IMR-90 (cell line): Measurements from ENCODE around the gene PSPC1. TPM values are rescaled to one million over a fixed set of nuclear protein-coding genes. Genes with fewer than 3 reads are reported as not detected.
A peak's percentile ranks its signal among the peaks of the same experiment; 100 is the strongest.

ENCODE experiments used
- ATAC-seq: fragments of 200-7000 bp; cut with Tn5 transposase; 2 replicates; pipeline ENCODE4 v1.9.1; 2020; ENCODE audit warnings: low read depth, mild to moderate bottlenecking, moderate library complexity
- BruUV-seq: library from RNA; stranded (reverse); fragments of 400-500 nt; replicated peaks from 2 replicates; lab custom pipeline; 2021; lab: Mats Ljungman, UMichigan
- CTCF ChIA-PET: fragments of 300-600 bp; formaldehyde crosslinking; extraction: SDS; loops from one replicate; lab custom pipeline; 2021; ENCODE audit warnings: antibody characterized with exemption; lab: Yijun Ruan, JAX
- POLR2A ChIA-PET: fragments of 300-600 bp; sonication (Branson Sonifier 250); formaldehyde crosslinking; loops from one replicate; lab custom pipeline; 2022; ENCODE audit warnings: antibody characterized with exemption; ENCODE audit not compliant: unreplicated experiment; lab: Charles Lee
- DNase-seq: peaks from one replicate; pipeline ENCODE4 v3.0.0; 2013
- H2AFZ ChIP-seq: replicated peaks from 2 replicates; pipeline ENCODE3; 2013; ENCODE audit warnings: low read length, mild to moderate bottlenecking; ENCODE audit not compliant: poor library complexity
- H2AK5ac ChIP-seq: 2 replicates; pipeline ENCODE4 v1.6.1; 2013; ENCODE audit warnings: low read depth, low read length, inconsistent platforms
- H2AK9ac ChIP-seq: replicated peaks from 2 replicates; pipeline ENCODE3; 2013; ENCODE audit warnings: mild to moderate bottlenecking, low read depth, low read length, moderate library complexity; ENCODE audit not compliant: poor library complexity
- H2BK120ac ChIP-seq: 2 replicates; pipeline ENCODE4 v1.6.1; 2013; ENCODE audit warnings: low read depth, low read length, inconsistent platforms
- H2BK15ac ChIP-seq: 3 replicates; pipeline ENCODE4 v1.6.1; 2013; ENCODE audit warnings: low read depth, low read length, inconsistent platforms
- H2BK20ac ChIP-seq: 2 replicates; pipeline ENCODE4 v1.6.1; 2013; ENCODE audit warnings: low read depth, mild to moderate bottlenecking, inconsistent platforms, low read length, moderate library complexity
- H2BK5ac ChIP-seq: 2 replicates; pipeline ENCODE4 v1.6.1; 2013; ENCODE audit warnings: mild to moderate bottlenecking, low read depth, low read length, inconsistent platforms; ENCODE audit not compliant: poor library complexity, severe bottlenecking
- H3K14ac ChIP-seq: replicated peaks from 2 replicates; pipeline ENCODE4 v1.6.1; 2013; ENCODE audit warnings: low read depth, low read length, inconsistent platforms
- H3K18ac ChIP-seq: 2 replicates; pipeline ENCODE4 v1.6.1; 2013; ENCODE audit warnings: low read depth, low read length, control low read depth
- H3K23ac ChIP-seq: 2 replicates; pipeline ENCODE4 v1.6.1; 2013; ENCODE audit warnings: low read depth, low read length, inconsistent platforms
- H3K27ac ChIP-seq: 2 replicates; pipeline ENCODE4 v1.5.1; 2013; ENCODE audit warnings: mild to moderate bottlenecking, control low read depth, low read length; ENCODE audit not compliant: insufficient read depth
- H3K27me3 ChIP-seq: 2 replicates; pipeline ENCODE4 v1.6.1; 2013; ENCODE audit warnings: low read length; ENCODE audit not compliant: control insufficient read depth, insufficient read depth
- H3K36me3 ChIP-seq: 2 replicates; pipeline ENCODE4 v1.6.1; 2013; ENCODE audit warnings: low read length, mixed read lengths; ENCODE audit not compliant: control insufficient read depth, insufficient read depth
- H3K4ac ChIP-seq: 2 replicates; pipeline ENCODE4 v1.6.1; 2013; ENCODE audit warnings: low read depth, low read length, inconsistent platforms
- H3K4me1 ChIP-seq: 2 replicates; pipeline ENCODE4 v1.6.1; 2013; ENCODE audit warnings: low read length, mixed read lengths; ENCODE audit not compliant: control insufficient read depth, insufficient read depth
- H3K4me2 ChIP-seq: 2 replicates; pipeline ENCODE4 v1.6.1; 2013; ENCODE audit warnings: low read depth, mild to moderate bottlenecking, control low read depth, low read length, moderate library complexity
- H3K4me3 ChIP-seq: 2 replicates; pipeline ENCODE4 v1.5.1; 2013; ENCODE audit warnings: low read depth, mild to moderate bottlenecking, control low read depth, low read length, moderate library complexity; ENCODE audit not compliant: insufficient read depth
- H3K56ac ChIP-seq: 2 replicates; pipeline ENCODE4 v1.6.1; 2013; ENCODE audit warnings: low read length, inconsistent platforms; ENCODE audit not compliant: insufficient read depth; ENCODE audit errors: extremely low read depth
- H3K79me1 ChIP-seq, 2 experiments: 2 replicates each; pipeline ENCODE4 v1.6.1; 2013; ENCODE audit warnings: low read length in 2 of 2, inconsistent platforms in 1 of 2, low read depth in 1 of 2
- H3K9ac ChIP-seq: 2 replicates; pipeline ENCODE4 v1.6.1; 2013; ENCODE audit warnings: low read depth, low read length, control low read depth
- H3K9me1 ChIP-seq: 2 replicates; pipeline ENCODE4 v1.6.1; 2013; ENCODE audit warnings: low read length, inconsistent platforms; ENCODE audit not compliant: insufficient read depth
- H3K9me3 ChIP-seq: 2 replicates; pipeline ENCODE4 v1.6.1; 2013; ENCODE audit warnings: low read length; ENCODE audit not compliant: control insufficient read depth, insufficient read depth
- H4K20me1 ChIP-seq: 2 replicates; pipeline ENCODE4 v1.6.1; 2013; ENCODE audit warnings: low read length, inconsistent platforms; ENCODE audit not compliant: insufficient read depth
- H4K5ac ChIP-seq: 2 replicates; pipeline ENCODE4 v1.6.1; 2013; ENCODE audit warnings: mild to moderate bottlenecking, low read depth, low read length, control low read depth
- H4K8ac ChIP-seq, 2 experiments: 2 replicates each; pipeline ENCODE4 v1.6.1; 2013; ENCODE audit warnings: low read depth in 2 of 2, low read length in 2 of 2, control low read depth in 1 of 2, inconsistent platforms in 1 of 2
- H4K91ac ChIP-seq: 2 replicates; pipeline ENCODE4 v1.6.1; 2013; ENCODE audit warnings: low read depth, low read length, inconsistent platforms; ENCODE audit not compliant: insufficient read depth
- BHLHE40 ChIP-seq: fragments of 150-350 bp; IDR thresholded peaks from 2 replicates; pipeline ENCODE4 v1.6.1; 2016; ENCODE audit warnings: mild to moderate bottlenecking, low read depth, low read length
- FOS ChIP-seq: fragments of 150-350 bp; IDR thresholded peaks from 2 replicates; pipeline ENCODE4 v1.6.1; 2016; ENCODE audit warnings: low read depth, low read length
- MAZ ChIP-seq: IDR thresholded peaks from 2 replicates; pipeline ENCODE4 v1.6.1; 2012; ENCODE audit warnings: low read depth, mild to moderate bottlenecking, low read length, improper control_type of control experiment, moderate library complexity, borderline replicate concordance
- MXI1 ChIP-seq: IDR thresholded peaks from 2 replicates; pipeline ENCODE4 v1.6.1; 2012; ENCODE audit warnings: low read depth, mild to moderate bottlenecking, low read length, moderate library complexity, borderline replicate concordance
- RAD21 ChIP-seq: IDR thresholded peaks from 2 replicates; pipeline ENCODE4 v1.6.1; 2012; ENCODE audit warnings: low read length, improper control_type of control experiment
- RCOR1 ChIP-seq: IDR thresholded peaks from 2 replicates; pipeline ENCODE4 v1.6.1; 2012; ENCODE audit warnings: mild to moderate bottlenecking, low read length, improper control_type of control experiment; ENCODE audit not compliant: insufficient replicate concordance
- SMC3 ChIP-seq: fragments of 150-350 bp; IDR thresholded peaks from 2 replicates; pipeline ENCODE4 v1.6.1; 2016; ENCODE audit warnings: low read depth, mild to moderate bottlenecking, antibody characterized with exemption, low read length, moderate library complexity
- USF2 ChIP-seq: fragments of 150-350 bp; IDR thresholded peaks from 2 replicates; pipeline ENCODE4 v1.6.1; 2017; ENCODE audit warnings: mild to moderate bottlenecking, antibody characterized with exemption, low read length, low read depth
- WGBS, 2 experiments: methylation state at CpG; one replicate each; pipeline versions ENCODE4 v1.1.5 to v1.1.7; 2013; ENCODE audit warnings: missing lambda C conversion rate in 2 of 2; ENCODE audit not compliant: insufficient read length in 1 of 2; ENCODE audit errors: extremely low coverage in 2 of 2; 5-methylcytosine and 5-hydroxymethylcytosine counted together
- dilution Hi-C: fragments of 300-500 bp; cut with HindIII; formaldehyde crosslinking; loops from one replicate; pipeline ENCODE4 v1.14.3; 2018; ENCODE audit warnings: low sequenced_read_pairs; ENCODE audit not compliant: unreplicated experiment
- in situ Hi-C: fragments of 300-500 bp; cut with MboI; formaldehyde crosslinking; loops from 3 replicates; pipeline ENCODE4 v1.14.3; 2019; ENCODE audit warnings: low sequenced_read_pairs, inconsistent platforms, mixed read lengths
- intact Hi-C: fragments of 100-400 bp; cut with micrococcal nuclease; formaldehyde crosslinking; loops from 2 replicates; pipeline ENCODE4 v1.10.0; 2022
- polyA plus RNA-seq, 3 experiments: library from polyadenylated mRNA; depleted of rRNA; stranded (reverse); fragments of >200 nt; gene quantifications; 2 replicates each; pipeline ENCODE4 v1.2.3, GENCODE V29; 2012; ENCODE audit warnings: low replicate concordance in 1 of 3
- total RNA-seq: library from RNA; depleted of rRNA; stranded (reverse); fragments of >200 nt; gene quantifications from 2 replicates; pipeline ENCODE4 v1.2.3, GENCODE V29; 2012
- TF ChIP-seq, protein P1 (sequence below): conservative IDR thresholded peaks from 2 replicates; pipeline ENCODE4 v1.5.1; 2012; ENCODE audit warnings: mild to moderate bottlenecking, low read depth, low read length, improper control_type of control experiment

PSPC1 gene
- total and polyA plus RNA-seq, 2 of the 4 experiments (the other 2 are of a cell fraction), result 38.3 to 39.8 TPM

GRCh38 chr13:19680751-19681150, 102.0 kb downstream of the PSPC1 start:
- no peak overlapping the region for H3K9ac ChIP-seq
- H2BK20ac ChIP-seq, result no peak overlapping the region
- DNase-seq, result peak; percentile 60
- H4K91ac ChIP-seq, result no peak overlapping the region
- no peak overlapping the region for H2AK9ac ChIP-seq
- H2AFZ ChIP-seq, result no peak overlapping the region
- peak; percentile 78 for ATAC-seq
- peaks cover 14 to 45% of the 10 kb centered on the region in 2 experiments; a peak in 3 of 4 replicates for H3K79me1 ChIP-seq
- intact Hi-C loops (loop anchor here (5.0 kb wide), 1 partner anchor 42 kb away; no protein-coding TSS in a partner anchor), dilution Hi-C loops (no loop called here), in situ Hi-C loops (no loop called here)
- H2AK5ac ChIP-seq, result no peak overlapping the region
- POLR2A ChIA-PET, result no interaction called here
- no peaks in the 10 kb centered on the region for H3K9me3 ChIP-seq
- no peak for TF ChIP-seq RAD21
- TF ChIP-seq RCOR1, result no peak
- TF ChIP-seq, protein P1, sequence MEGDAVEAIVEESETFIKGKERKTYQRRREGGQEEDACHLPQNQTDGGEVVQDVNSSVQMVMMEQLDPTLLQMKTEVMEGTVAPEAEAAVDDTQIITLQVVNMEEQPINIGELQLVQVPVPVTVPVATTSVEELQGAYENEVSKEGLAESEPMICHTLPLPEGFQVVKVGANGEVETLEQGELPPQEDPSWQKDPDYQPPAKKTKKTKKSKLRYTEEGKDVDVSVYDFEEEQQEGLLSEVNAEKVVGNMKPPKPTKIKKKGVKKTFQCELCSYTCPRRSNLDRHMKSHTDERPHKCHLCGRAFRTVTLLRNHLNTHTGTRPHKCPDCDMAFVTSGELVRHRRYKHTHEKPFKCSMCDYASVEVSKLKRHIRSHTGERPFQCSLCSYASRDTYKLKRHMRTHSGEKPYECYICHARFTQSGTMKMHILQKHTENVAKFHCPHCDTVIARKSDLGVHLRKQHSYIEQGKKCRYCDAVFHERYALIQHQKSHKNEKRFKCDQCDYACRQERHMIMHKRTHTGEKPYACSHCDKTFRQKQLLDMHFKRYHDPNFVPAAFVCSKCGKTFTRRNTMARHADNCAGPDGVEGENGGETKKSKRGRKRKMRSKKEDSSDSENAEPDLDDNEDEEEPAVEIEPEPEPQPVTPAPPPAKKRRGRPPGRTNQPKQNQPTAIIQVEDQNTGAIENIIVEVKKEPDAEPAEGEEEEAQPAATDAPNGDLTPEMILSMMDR, result no peak
- no peak for TF ChIP-seq SMC3
- TF ChIP-seq MAZ, result no peak
- no peak for TF ChIP-seq FOS
- no peak for TF ChIP-seq USF2
- no peak for TF ChIP-seq BHLHE40
- TF ChIP-seq MXI1, result no peak
- H3K4me2 ChIP-seq, result peak overlapping the region; percentile 56; the same call in 1 of the 2 replicates
- H4K5ac ChIP-seq, result no peak overlapping the region; the same call in 1 of the 2 replicates
- H3K27me3 ChIP-seq, result no peaks in the 10 kb centered on the region
- H4K20me1 ChIP-seq, result no peaks in the 10 kb centered on the region; the same call in 1 of the 2 replicates
- no peak overlapping the region for H3K4me3 ChIP-seq
- H3K36me3 ChIP-seq, result peaks cover 4% of the 10 kb centered on the region
- 17% methylated on average over 1 of the region's 7 CpGs; no CpG with 5 or more reads in 1 of the 2 experiments for WGBS, 2 experiments
- no peak overlapping the region for H2BK15ac ChIP-seq
- peak overlapping the region; percentile 57 for H2BK5ac ChIP-seq
- CTCF ChIA-PET, result interaction anchor here (0.6 kb wide), 1 partner anchor 95 kb away, joined by 4 read pairs; no protein-coding TSS in a partner anchor
- peaks cover 5% of the 10 kb centered on the region; the same call in 1 of the 2 replicates for H3K9me1 ChIP-seq
- no peak overlapping the region for H3K56ac ChIP-seq
- no peak overlapping the region for H3K14ac ChIP-seq
- H3K23ac ChIP-seq, result no peak overlapping the region
- no peak overlapping the region for H3K18ac ChIP-seq
- H3K4ac ChIP-seq, result no peak overlapping the region
- no TSS peak for BruUV-seq
- peak overlapping the region; percentile 10; the same call in 1 of the 2 replicates for H3K27ac ChIP-seq
- peak overlapping the region in 1 of 2 experiments; percentile 50; a peak in 2 of 4 replicates for H4K8ac ChIP-seq
- no peak overlapping the region for H2BK120ac ChIP-seq
- H3K4me1 ChIP-seq, result peaks cover 5% of the 10 kb centered on the region
